CD4-positive, alpha-beta T cell (primary cell): ENCODE results near the gene ZNF700. TPM values are rescaled to one million over a fixed set of nuclear protein-coding genes. Genes with fewer than 3 reads are reported as not detected.
A peak's percentile ranks its signal among the peaks of the same experiment; 100 is the strongest.

ENCODE experiments used
- ATAC-seq: fragments of 200-7000 bp; cut with Tn5 transposase; one replicate; pipeline ENCODE4 v1.10.0; 2022; ENCODE audit warnings: mild to moderate bottlenecking; ENCODE audit not compliant: poor library complexity
- CTCF ChIA-PET: fragments of 350-600 bp; sonication (Branson Sonifier 250); formaldehyde crosslinking; loops from one replicate; lab custom pipeline; 2021; ENCODE audit warnings: antibody characterized with exemption, inconsistent platforms; lab: Charles Lee
- POLR2A ChIA-PET: fragments of 350-600 bp; sonication (Branson Sonifier 250); formaldehyde crosslinking; loops from one replicate; lab custom pipeline; 2021; ENCODE audit warnings: antibody characterized with exemption, inconsistent platforms; lab: Charles Lee
- DNase-seq, 14 experiments: peaks; one replicate each; pipeline ENCODE4 v3.0.0-alpha.2; 2013 to 2020; ENCODE audit warnings: mixed read lengths in 2 of 14
- H3K27ac ChIP-seq, 2 donors: one replicate each; pipeline versions ENCODE4 v1.5.1 to v1.7.0; 2013; ENCODE audit warnings: low read length in 2 of 2, low read depth in 1 of 2, mild to moderate bottlenecking in 1 of 2
- H3K27me3 ChIP-seq, 2 experiments: 1 replicate in 1 of 2; 2 replicates in 1 of 2; pipeline versions ENCODE4 v1.6.1 to v1.7.0; 2013; ENCODE audit warnings: low read length in 2 of 2, control low read depth in 1 of 2, mild to moderate bottlenecking in 1 of 2, moderate library complexity in 1 of 2; ENCODE audit not compliant: insufficient read depth in 2 of 2, control insufficient read depth in 1 of 2
- H3K36me3 ChIP-seq: one replicate; pipeline ENCODE4 v1.6.1; 2013; ENCODE audit warnings: low read length, control low read depth; ENCODE audit not compliant: insufficient read depth
- H3K4me1 ChIP-seq: one replicate; pipeline ENCODE4 v1.6.1; 2013; ENCODE audit warnings: low read length, control low read depth; ENCODE audit not compliant: insufficient read depth
- H3K4me3 ChIP-seq: one replicate; pipeline ENCODE4 v1.5.1; 2013; ENCODE audit warnings: mild to moderate bottlenecking, low read length, moderate library complexity
- H3K9me3 ChIP-seq, 2 experiments: 1 replicate in 1 of 2; 2 replicates in 1 of 2; pipeline versions ENCODE4 v1.6.1 to v1.7.0; 2013; ENCODE audit warnings: low read length in 2 of 2, mild to moderate bottlenecking in 2 of 2, control low read depth in 1 of 2, moderate library complexity in 1 of 2; ENCODE audit not compliant: control insufficient read depth in 1 of 2, insufficient read depth in 1 of 2
- H3K27ac Mint-ChIP-seq: one replicate; pipeline ENCODE4 v1.8.0; 2020; ENCODE audit warnings: mixed read lengths
- H3K27me3 Mint-ChIP-seq: one replicate; pipeline ENCODE4 v1.8.0; 2021; ENCODE audit warnings: mixed read lengths
- H3K36me3 Mint-ChIP-seq: one replicate; pipeline ENCODE4 v1.8.0; 2021; ENCODE audit warnings: low read depth, mixed read lengths
- H3K4me1 Mint-ChIP-seq: one replicate; pipeline ENCODE4 v1.8.0; 2021; ENCODE audit warnings: low read depth, mixed read lengths
- H3K4me3 Mint-ChIP-seq: one replicate; pipeline ENCODE4 v1.8.0; 2020; ENCODE audit warnings: mild to moderate bottlenecking, mixed read lengths
- H3K9me3 Mint-ChIP-seq: one replicate; pipeline ENCODE4 v1.8.0; 2020; ENCODE audit warnings: mixed read lengths
- intact Hi-C, 2 experiments: fragments of 100-400 bp; cut with DNase I in 1 of 2; cut with micrococcal nuclease in 1 of 2; formaldehyde crosslinking; loops; one replicate each; pipeline versions ENCODE4 v1.15.1 to v1.9.0; 2023 to 2025; cut with DNase I, micrococcal nuclease
- total RNA-seq, 174 experiments: library from RNA in 2 of 174; stranded (reverse) in 2 of 174; gene quantifications; one replicate each; pipeline ENCODE4 v1.2.3 and lab custom pipeline; 2021 to 2026
- TF ChIP-seq, protein P1 (sequence below): fragments of 200-600 bp; IDR thresholded peaks from one replicate; pipeline ENCODE4 v1.8.0; 2022; ENCODE audit warnings: antibody characterized with exemption, mild to moderate bottlenecking

Gene ZNF700
- total RNA-seq, 2 experiments from 2014 or later = 13.2 to 14.5 TPM

GRCh38 chr19:11984986-11985385 is 60.1 kb downstream of the ZNF700 start:
- peak in 4 of 14 experiments; percentile 11 to 41 (median 20) for DNase-seq
- Histone ChIP-seq H3K27ac (no peak overlapping the region), H3K4me1 (peaks cover 21% of the 10 kb centered on the region), H3K27me3 (peaks cover 0 to 2% of the 10 kb centered on the region in 2 experiments), H3K4me3 (no peak overlapping the region), H3K9me3 (peaks cover 25 to 30% of the 10 kb centered on the region in 2 experiments), H3K36me3 (no peaks in the 10 kb centered on the region)
- Mint-ChIP-seq H3K36me3 (peaks cover 30% of the 10 kb centered on the region), H3K4me3 (peak overlapping the region; percentile 20), H3K27ac (no peak overlapping the region), H3K27me3 (no peaks in the 10 kb centered on the region), H3K4me1 (peaks cover 15% of the 10 kb centered on the region), H3K9me3 (no peaks in the 10 kb centered on the region)
- no peak for ATAC-seq
- intact Hi-C loops = loop anchor here (5.0 kb wide), 2 partner anchors 43 to 173 kb away; partner anchors contain the start of gene ZNF440 (in 1 of the 2)
- CTCF ChIA-PET = interaction anchor here (1.5 kb wide), 1 partner anchor 20 kb away, joined by 4 read pairs; the partner anchor contains the start of gene ZNF763
- TF ChIP-seq, protein P1, sequence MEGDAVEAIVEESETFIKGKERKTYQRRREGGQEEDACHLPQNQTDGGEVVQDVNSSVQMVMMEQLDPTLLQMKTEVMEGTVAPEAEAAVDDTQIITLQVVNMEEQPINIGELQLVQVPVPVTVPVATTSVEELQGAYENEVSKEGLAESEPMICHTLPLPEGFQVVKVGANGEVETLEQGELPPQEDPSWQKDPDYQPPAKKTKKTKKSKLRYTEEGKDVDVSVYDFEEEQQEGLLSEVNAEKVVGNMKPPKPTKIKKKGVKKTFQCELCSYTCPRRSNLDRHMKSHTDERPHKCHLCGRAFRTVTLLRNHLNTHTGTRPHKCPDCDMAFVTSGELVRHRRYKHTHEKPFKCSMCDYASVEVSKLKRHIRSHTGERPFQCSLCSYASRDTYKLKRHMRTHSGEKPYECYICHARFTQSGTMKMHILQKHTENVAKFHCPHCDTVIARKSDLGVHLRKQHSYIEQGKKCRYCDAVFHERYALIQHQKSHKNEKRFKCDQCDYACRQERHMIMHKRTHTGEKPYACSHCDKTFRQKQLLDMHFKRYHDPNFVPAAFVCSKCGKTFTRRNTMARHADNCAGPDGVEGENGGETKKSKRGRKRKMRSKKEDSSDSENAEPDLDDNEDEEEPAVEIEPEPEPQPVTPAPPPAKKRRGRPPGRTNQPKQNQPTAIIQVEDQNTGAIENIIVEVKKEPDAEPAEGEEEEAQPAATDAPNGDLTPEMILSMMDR = no peak
- POLR2A ChIA-PET = no interaction called here

GRCh38 chr19:11986754-11987153 is 61.8 kb downstream of the ZNF700 start:
- Histone ChIP-seq H3K27me3 (peaks cover 0 to 2% of the 10 kb centered on the region in 2 experiments), H3K36me3 (no peaks in the 10 kb centered on the region), H3K9me3 (peaks cover 12 to 17% of the 10 kb centered on the region in 2 experiments), H3K4me3 (no peak overlapping the region), H3K27ac (no peak overlapping the region), H3K4me1 (peaks cover 21% of the 10 kb centered on the region)
- no peaks in the 10 kb centered on the region for H3K9me3 Mint-ChIP-seq
- peak in 1 of 14 experiments; percentile 26 for DNase-seq
- H3K36me3 Mint-ChIP-seq = peaks cover 26% of the 10 kb centered on the region
- ChIA-PET CTCF (interaction anchor here (0.7 to 7.2 kb wide), 4 partner anchors 23 to 154 kb away, joined by 4 to 79 read pairs (median 43); partner anchors contain the start of genes ZNF20, ZNF700 and ZNF763), POLR2A (interaction anchor here (0.6 to 3.7 kb wide), 6 partner anchors 22 to 346 kb away, joined by 3 to 65 read pairs (median 7); partner anchors contain the start of genes ZNF563, ZNF700 and ZNF763)
- no peak for ATAC-seq
- H3K4me1 Mint-ChIP-seq = peaks cover 25% of the 10 kb centered on the region
- peak overlapping the region; percentile 92 for H3K27ac Mint-ChIP-seq
- TF ChIP-seq, protein P1 = no peak
- intact Hi-C loops = loop anchor here in 1 of 2 experiments (1.0 to 5.0 kb wide), 2 partner anchors 105 to 174 kb away; partner anchors contain the start of gene ZNF440
- no peaks in the 10 kb centered on the region for H3K27me3 Mint-ChIP-seq
- peak overlapping the region; percentile 88 for H3K4me3 Mint-ChIP-seq

DNA sequence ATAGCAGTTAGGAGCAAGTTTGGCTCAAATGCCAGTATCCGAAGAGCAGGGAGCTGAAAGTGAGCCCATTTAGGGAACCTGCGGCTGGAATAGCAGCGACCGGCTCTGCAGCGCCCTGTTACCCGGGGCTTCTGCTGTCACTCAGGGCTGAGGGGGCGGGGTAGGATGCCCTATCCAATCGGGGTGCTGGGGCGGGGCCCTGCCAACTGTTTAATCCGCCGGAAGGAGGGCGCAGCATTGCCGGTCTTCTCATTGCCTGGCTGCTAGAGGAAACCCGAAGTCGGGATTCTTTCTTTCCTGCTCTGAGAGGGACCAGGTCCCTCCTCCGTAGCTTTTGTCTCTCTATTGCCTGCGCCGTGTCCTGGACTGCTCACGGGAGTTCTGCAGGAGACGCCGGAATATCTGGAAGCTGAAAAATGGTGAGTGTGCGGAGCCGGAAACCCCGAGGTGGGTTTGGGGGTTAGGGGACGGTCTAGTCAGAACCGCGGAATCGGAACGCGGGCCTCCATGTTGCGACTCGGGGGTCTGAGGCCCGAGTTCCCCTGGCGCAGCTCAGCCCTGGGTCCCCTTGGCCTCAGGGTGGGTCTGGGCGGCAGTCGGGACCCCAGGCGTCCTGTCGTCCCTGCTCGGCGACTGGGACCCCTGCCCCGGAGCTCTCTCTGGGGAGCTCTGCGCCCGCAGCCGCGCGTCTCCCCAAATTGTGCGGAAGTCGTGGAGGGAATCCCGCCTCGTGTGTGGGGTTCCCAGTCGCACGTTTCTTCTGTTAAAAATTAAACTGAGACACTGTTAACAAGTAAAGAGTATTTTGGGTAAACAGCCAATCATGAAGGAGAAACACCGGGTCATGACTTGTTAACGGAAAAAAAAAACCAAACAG is 62.7 kb downstream of the ZNF700 start:
- no peaks in the 10 kb centered on the region for H3K27me3 Mint-ChIP-seq
- peaks cover 3 to 15% of the 10 kb centered on the region in 2 experiments for H3K9me3 ChIP-seq
- peak overlapping the region; percentile 86 to 91 for H3K27ac ChIP-seq
- H3K4me1 ChIP-seq = peaks cover 21% of the 10 kb centered on the region
- peak overlapping the region; percentile 88 for H3K4me3 Mint-ChIP-seq
- no peaks in the 10 kb centered on the region for H3K36me3 ChIP-seq
- CTCF ChIA-PET = interaction anchor here (0.6 to 7.2 kb wide), 19 partner anchors 13 to 770 kb away, joined by 3 to 79 read pairs (median 5); partner anchors contain the start of genes ELOF1, ZNF20, ZNF491 and ZNF563
- peak overlapping the region; percentile 100 for H3K4me3 ChIP-seq
- peaks cover 22% of the 10 kb centered on the region for H3K36me3 Mint-ChIP-seq
- DNase-seq = peak; percentile 82 to 95 (median 90)
- POLR2A ChIA-PET = interaction anchor here (0.6 to 3.7 kb wide), 16 partner anchors 18 to 903 kb away, joined by 3 to 65 read pairs (median 4); partner anchors contain the start of genes ODAD3, PRKCSH, ZNF136 and ZNF433
- TF ChIP-seq, protein P1 = no peak
- H3K27me3 ChIP-seq = peaks cover 0 to 2% of the 10 kb centered on the region in 2 experiments
- ATAC-seq = peak; percentile 91
- peak overlapping the region; percentile 92 for H3K27ac Mint-ChIP-seq
- H3K9me3 Mint-ChIP-seq = no peaks in the 10 kb centered on the region
- intact Hi-C loops = loop anchor here (1.0 to 5.0 kb wide), 6 partner anchors 23 to 190 kb away; partner anchors contain the start of genes ZNF440 (in 1 of the 2) and ZNF491 (in 1 of the 2)
- H3K4me1 Mint-ChIP-seq = peaks cover 34% of the 10 kb centered on the region
